ENCODE measurements around the gene MAN1A2. TPM values are rescaled to one million over a fixed set of nuclear protein-coding genes. Genes with fewer than 3 reads are reported as not detected.

Gene MAN1A2
- total RNA-seq, 4 donors from 2014 or later: 28.9 to 46.2 (median 35.0) TPM

GRCh38 chr1:117427297-117427696 lies 60.0 kb downstream of the MAN1A2 start:
- TF ChIP-seq CTCF (IDR thresholded peaks at IDR 0.05) (no peak), POLR2A (IDR thresholded peaks at IDR 0.05) (no peak), POLR2AphosphoS5 (IDR thresholded peaks at IDR 0.05) (no peak), EP300 (IDR thresholded peaks at IDR 0.05) (no peak)

DNA sequence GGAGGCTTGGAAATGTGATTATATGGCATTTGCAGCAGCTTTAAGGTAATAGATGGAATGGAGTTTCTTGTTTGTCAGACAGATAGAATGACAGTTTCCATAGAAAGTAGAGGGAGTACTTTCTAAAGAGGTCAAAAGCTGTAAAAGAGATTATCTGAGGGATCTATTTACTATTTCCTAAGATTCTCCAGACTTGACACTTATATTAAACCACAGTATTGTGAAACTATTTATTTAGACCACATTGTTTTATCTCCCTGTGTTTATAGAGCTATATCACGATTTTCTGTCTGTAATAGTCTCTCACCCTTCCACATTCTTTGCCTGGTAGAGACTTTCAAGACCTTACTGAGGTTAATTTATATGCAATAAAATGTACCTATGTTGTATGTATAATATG lies 66.7 kb downstream of the MAN1A2 start:
- no peaks in the 10 kb centered on the region for H3K36me3 ChIP-seq
- no peaks in the 10 kb centered on the region for H3K9me3 ChIP-seq
- TF ChIP-seq CTCF (IDR thresholded peaks at IDR 0.05) (no peak), POLR2AphosphoS5 (IDR thresholded peaks at IDR 0.05) (no peak), EP300 (IDR thresholded peaks at IDR 0.05) (no peak)
- no peaks in the 10 kb centered on the region for H3K4me1 ChIP-seq
- H3K27me3 ChIP-seq: no peaks in the 10 kb centered on the region
- WGBS: 72% methylated on average over 1 of the region's 1 CpG
- DNase-seq (ENCODE audit: low spot score in 2 of 2): no peak
- no peak overlapping the region for H3K27ac ChIP-seq
- no peak overlapping the region for H3K4me3 ChIP-seq

More at GRCh38 chr1:117427297-117427696, 60.0 kb downstream of the MAN1A2 start:
- peaks cover 12% of the 10 kb centered on the region for H3K36me3 ChIP-seq
- no peak for DNase-seq (ENCODE audit: low spot score in 2 of 2)
- H3K9me3 ChIP-seq: peaks cover 17% of the 10 kb centered on the region
- no peaks in the 10 kb centered on the region for H3K4me1 ChIP-seq
- no peak overlapping the region for H3K4me3 ChIP-seq
- no peaks in the 10 kb centered on the region for H3K27me3 ChIP-seq
- H3K27ac ChIP-seq: no peak overlapping the region

GRCh38 chr1:117436513-117436912 lies 69.3 kb downstream of the MAN1A2 start:
- Histone ChIP-seq H3K9me3 (no peaks in the 10 kb centered on the region), H3K27ac (no peak overlapping the region), H3K36me3 (no peaks in the 10 kb centered on the region), H3K4me3 (no peak overlapping the region), H3K27me3 (no peaks in the 10 kb centered on the region), H3K4me1 (no peaks in the 10 kb centered on the region)
- WGBS: 100% methylated on average over 1 of the region's 1 CpG
- DNase-seq (ENCODE audit: low spot score in 2 of 2): no peak
- TF ChIP-seq CTCF (IDR thresholded peaks at IDR 0.05) (no peak), POLR2A (IDR thresholded peaks at IDR 0.05) (no peak), POLR2AphosphoS5 (IDR thresholded peaks at IDR 0.05) (no peak), EP300 (IDR thresholded peaks at IDR 0.05) (no peak)

GRCh38 chr1:117447661-117448060 lies 80.4 kb downstream of the MAN1A2 start:
- TF ChIP-seq CTCF (IDR thresholded peaks at IDR 0.05): no peak
- no peak for TF ChIP-seq POLR2AphosphoS5 (IDR thresholded peaks at IDR 0.05)
- TF ChIP-seq EP300 (IDR thresholded peaks at IDR 0.05): no peak
- no peak for TF ChIP-seq POLR2A (IDR thresholded peaks at IDR 0.05)
- H3K27me3 ChIP-seq: no peaks in the 10 kb centered on the region
- H3K27ac ChIP-seq: no peak overlapping the region
- H3K36me3 ChIP-seq: peaks cover 20% of the 10 kb centered on the region
- no peak overlapping the region for H3K4me3 ChIP-seq
- no peak for DNase-seq (ENCODE audit: low spot score in 2 of 2)
- H3K9me3 ChIP-seq: no peaks in the 10 kb centered on the region
- H3K4me1 ChIP-seq: no peaks in the 10 kb centered on the region
- WGBS: 96% methylated on average over 2 of the region's 2 CpGs

DNA sequence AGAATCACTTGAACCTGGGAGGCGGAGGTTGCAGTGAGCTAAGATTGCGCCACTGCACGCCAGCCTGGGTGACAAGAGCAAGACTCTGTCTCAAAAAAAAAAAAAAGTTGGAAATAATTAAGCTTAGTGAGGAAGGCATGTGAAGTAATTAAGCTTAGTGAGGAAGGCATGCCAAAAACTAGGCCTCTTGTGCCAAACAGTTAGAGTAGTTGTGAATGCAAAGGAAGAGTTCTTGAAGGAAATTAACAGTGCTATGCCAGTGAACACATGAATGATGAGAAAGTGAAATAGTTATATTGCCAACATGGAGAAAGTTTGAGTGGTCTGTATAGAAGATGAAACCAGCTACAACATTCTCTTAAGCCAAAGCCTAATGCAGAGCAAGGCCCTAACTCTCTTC lies 85.0 kb downstream of the MAN1A2 start:
- no peak overlapping the region for H3K4me3 ChIP-seq
- H3K4me1 ChIP-seq: no peaks in the 10 kb centered on the region
- no peak for DNase-seq (ENCODE audit: low spot score in 2 of 2)
- H3K27ac ChIP-seq: no peak overlapping the region
- H3K27me3 ChIP-seq: no peaks in the 10 kb centered on the region
- TF ChIP-seq EP300 (IDR thresholded peaks at IDR 0.05) (no peak), POLR2A (IDR thresholded peaks at IDR 0.05) (no peak), CTCF (IDR thresholded peaks at IDR 0.05) (no peak), POLR2AphosphoS5 (IDR thresholded peaks at IDR 0.05) (no peak)
- H3K36me3 ChIP-seq: peaks cover 20% of the 10 kb centered on the region
- WGBS: 88% methylated on average over 3 of the region's 3 CpGs
- H3K9me3 ChIP-seq: no peaks in the 10 kb centered on the region
